Thyroid gland (tissue), 4 donors: ENCODE measurements around the gene TSEN2. TPM values are rescaled to one million over a fixed set of nuclear protein-coding genes. Genes with fewer than 3 reads are reported as not detected.

ENCODE experiments used
- DNase-seq, 2 donors: peaks; one replicate each; pipeline ENCODE4 v3.0.0-alpha.2; 2019
- H3K27ac ChIP-seq, 3 donors: fragments of 200-600 bp; sonication (generic); 1 replicate in 2 of 3; 2 replicates in 1 of 3; pipeline ENCODE4 v1.5.1; 2016 to 2019; ENCODE audit warnings: mild to moderate bottlenecking in 1 of 3, moderate library complexity in 1 of 3
- H3K27me3 ChIP-seq: fragments of 200-600 bp; sonication (generic); one replicate; pipeline ENCODE4 v1.5.1; 2019
- H3K36me3 ChIP-seq, 2 donors: fragments of 200-600 bp; sonication (generic); one replicate each; pipeline ENCODE4 v1.5.1; 2016 to 2019
- H3K4me1 ChIP-seq, 2 donors: fragments of 200-600 bp; sonication (generic); one replicate each; pipeline ENCODE4 v1.5.1; 2017 to 2019
- H3K4me3 ChIP-seq, 3 donors: fragments of 200-600 bp; sonication (generic); replicated peaks in 1 of 3; 1 replicate in 2 of 3; 2 replicates in 1 of 3; pipeline ENCODE4 v1.5.1; 2016; ENCODE audit warnings: mild to moderate bottlenecking in 1 of 3
- H3K9me3 ChIP-seq: fragments of 200-600 bp; sonication (generic); one replicate; pipeline ENCODE4 v1.5.1; 2017
- POLR2A ChIP-seq, 2 donors: fragments of 450-650 bp; IDR thresholded peaks; one replicate each; pipeline ENCODE4 v1.6.1; 2017; ENCODE audit warnings: antibody characterized with exemption in 2 of 2, mild to moderate bottlenecking in 2 of 2, moderate library complexity in 1 of 2
- WGBS, 2 donors: methylation state at CpG; one replicate each; pipeline ENCODE4 v1.1.5; 2017; 5-methylcytosine and 5-hydroxymethylcytosine counted together
- intact Hi-C: fragments of 100-400 bp; cut with DNase I; formaldehyde crosslinking; loops from one replicate; pipeline ENCODE4 v1.15.1; 2023
- small RNA-seq: library from RNA; depleted of rRNA; stranded (forward); fragments of <200 nt; gene quantifications from one replicate; pipeline ENCODE3, GENCODE V24; 2016
- total RNA-seq, 4 donors: library from RNA; depleted of rRNA; stranded (reverse); fragments of >200 nt; gene quantifications; one replicate each; pipeline ENCODE4 v1.2.3, GENCODE V29; 2016
- TF ChIP-seq, protein P1 (sequence below), 6 experiments: fragments of 200-600 bp in 3 of 6; fragments of 450-650 bp in 3 of 6; sonication (generic) in 3 of 6; IDR thresholded peaks; one replicate each; pipeline ENCODE4 v1.5.1; 2016 to 2019; ENCODE audit warnings: antibody characterized with exemption in 6 of 6, mild to moderate bottlenecking in 2 of 6, inconsistent platforms in 1 of 6, moderate library complexity in 1 of 6

The TSEN2 gene
- total RNA-seq, 4 donors from 2014 or later = 14.9 to 25.8 (median 21.4) TPM

- no peak for DNase-seq
- no peaks in the 10 kb centered on the region for H3K4me1 ChIP-seq
- WGBS, 2 donors = 83 to 93% methylated on average over 3 of the region's 3 CpGs
- H3K36me3 ChIP-seq = peaks cover 69 to 79% of the 10 kb centered on the region in 2 donors
- no peak overlapping the region for H3K4me3 ChIP-seq
- no peak overlapping the region for H3K27ac ChIP-seq
- no peak for TF ChIP-seq POLR2A (IDR thresholded peaks at IDR 0.05)
- TF ChIP-seq, protein P1, sequence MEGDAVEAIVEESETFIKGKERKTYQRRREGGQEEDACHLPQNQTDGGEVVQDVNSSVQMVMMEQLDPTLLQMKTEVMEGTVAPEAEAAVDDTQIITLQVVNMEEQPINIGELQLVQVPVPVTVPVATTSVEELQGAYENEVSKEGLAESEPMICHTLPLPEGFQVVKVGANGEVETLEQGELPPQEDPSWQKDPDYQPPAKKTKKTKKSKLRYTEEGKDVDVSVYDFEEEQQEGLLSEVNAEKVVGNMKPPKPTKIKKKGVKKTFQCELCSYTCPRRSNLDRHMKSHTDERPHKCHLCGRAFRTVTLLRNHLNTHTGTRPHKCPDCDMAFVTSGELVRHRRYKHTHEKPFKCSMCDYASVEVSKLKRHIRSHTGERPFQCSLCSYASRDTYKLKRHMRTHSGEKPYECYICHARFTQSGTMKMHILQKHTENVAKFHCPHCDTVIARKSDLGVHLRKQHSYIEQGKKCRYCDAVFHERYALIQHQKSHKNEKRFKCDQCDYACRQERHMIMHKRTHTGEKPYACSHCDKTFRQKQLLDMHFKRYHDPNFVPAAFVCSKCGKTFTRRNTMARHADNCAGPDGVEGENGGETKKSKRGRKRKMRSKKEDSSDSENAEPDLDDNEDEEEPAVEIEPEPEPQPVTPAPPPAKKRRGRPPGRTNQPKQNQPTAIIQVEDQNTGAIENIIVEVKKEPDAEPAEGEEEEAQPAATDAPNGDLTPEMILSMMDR (IDR thresholded peaks at IDR 0.05) = no peak
- H3K9me3 ChIP-seq = no peaks in the 10 kb centered on the region
- intact Hi-C loops = no loop called here
- H3K27me3 ChIP-seq = no peaks in the 10 kb centered on the region
Measured at GRCh38 chr3:12579456-12579855, 95.2 kb downstream of the TSEN2 start.

GRCh38 chr3:12579905-12580304 is 95.6 kb downstream of the TSEN2 start:
- Histone ChIP-seq H3K27ac (no peak overlapping the region), H3K4me3 (no peak overlapping the region), H3K27me3 (no peaks in the 10 kb centered on the region), H3K36me3 (peaks cover 69 to 79% of the 10 kb centered on the region in 2 donors), H3K4me1 (peaks cover 0 to 2% of the 10 kb centered on the region in 2 donors), H3K9me3 (no peaks in the 10 kb centered on the region)
- no peak for DNase-seq
- TF ChIP-seq, protein P1 (IDR thresholded peaks at IDR 0.05) = no peak
- no peak for TF ChIP-seq POLR2A (IDR thresholded peaks at IDR 0.05)
- intact Hi-C loops = no loop called here
- WGBS, 2 donors = 59 to 71% methylated on average over 3 of the region's 3 CpGs

GRCh38 chr3:12582730-12583129 is 98.5 kb downstream of the TSEN2 start:
- no peaks in the 10 kb centered on the region for H3K27me3 ChIP-seq
- peaks cover 26 to 30% of the 10 kb centered on the region in 2 donors for H3K4me1 ChIP-seq
- TF ChIP-seq POLR2A (IDR thresholded peaks at IDR 0.05) = no peak
- TF ChIP-seq, protein P1 (IDR thresholded peaks at IDR 0.05) = no peak
- intact Hi-C loops = no loop called here
- peaks cover 56 to 60% of the 10 kb centered on the region in 2 donors for H3K36me3 ChIP-seq
- no peaks in the 10 kb centered on the region for H3K9me3 ChIP-seq
- DNase-seq = no peak
- H3K4me3 ChIP-seq = no peak overlapping the region
- no peak overlapping the region for H3K27ac ChIP-seq
- WGBS, 2 donors = 82 to 93% methylated on average over 4 of the region's 4 CpGs

Small RNA genes within 50 kb of the gene (small RNA-seq; reads per million reads assigned to genes)
- not detected for gene RF00017
- not detected for gene RNA5SP123
- gene RNU6-377P = not detected

Other genes with a start within 250 kb of the TSEN2 start
- gene PPARG, start 195.4 kb upstream of the TSEN2 start, total RNA-seq = 10 to 100 TPM; 20.0 to 27.3 (median 23.7) TPM
- gene MKRN2OS, start 61.0 kb downstream of the TSEN2 start, total RNA-seq = not detected
- gene MKRN2, start 72.6 kb downstream of the TSEN2 start, total RNA-seq = 10 to 100 TPM; 37.8 to 53.6 (median 40.7) TPM
- gene RAF1, start 179.6 kb downstream of the TSEN2 start, total RNA-seq = 100 to 1,000 TPM; 151 to 174 (median 163) TPM